PC-9 (cell line): ENCODE data around the gene CPO.

ENCODE experiments used
- EZH2 ChIP-seq: fragments of 200-600 bp; sonication (generic); IDR thresholded peaks from 2 replicates; pipeline ENCODE4 v1.8.0; 2017; ENCODE audit warnings: antibody characterized with exemption, low read depth
- TF ChIP-seq, protein P1 (sequence below): fragments of 200-600 bp; sonication (generic); conservative IDR thresholded peaks from 2 replicates; pipeline ENCODE4 v1.6.1; 2017; ENCODE audit warnings: mixed run types, antibody characterized with exemption, mild to moderate bottlenecking, moderate library complexity

DNA sequence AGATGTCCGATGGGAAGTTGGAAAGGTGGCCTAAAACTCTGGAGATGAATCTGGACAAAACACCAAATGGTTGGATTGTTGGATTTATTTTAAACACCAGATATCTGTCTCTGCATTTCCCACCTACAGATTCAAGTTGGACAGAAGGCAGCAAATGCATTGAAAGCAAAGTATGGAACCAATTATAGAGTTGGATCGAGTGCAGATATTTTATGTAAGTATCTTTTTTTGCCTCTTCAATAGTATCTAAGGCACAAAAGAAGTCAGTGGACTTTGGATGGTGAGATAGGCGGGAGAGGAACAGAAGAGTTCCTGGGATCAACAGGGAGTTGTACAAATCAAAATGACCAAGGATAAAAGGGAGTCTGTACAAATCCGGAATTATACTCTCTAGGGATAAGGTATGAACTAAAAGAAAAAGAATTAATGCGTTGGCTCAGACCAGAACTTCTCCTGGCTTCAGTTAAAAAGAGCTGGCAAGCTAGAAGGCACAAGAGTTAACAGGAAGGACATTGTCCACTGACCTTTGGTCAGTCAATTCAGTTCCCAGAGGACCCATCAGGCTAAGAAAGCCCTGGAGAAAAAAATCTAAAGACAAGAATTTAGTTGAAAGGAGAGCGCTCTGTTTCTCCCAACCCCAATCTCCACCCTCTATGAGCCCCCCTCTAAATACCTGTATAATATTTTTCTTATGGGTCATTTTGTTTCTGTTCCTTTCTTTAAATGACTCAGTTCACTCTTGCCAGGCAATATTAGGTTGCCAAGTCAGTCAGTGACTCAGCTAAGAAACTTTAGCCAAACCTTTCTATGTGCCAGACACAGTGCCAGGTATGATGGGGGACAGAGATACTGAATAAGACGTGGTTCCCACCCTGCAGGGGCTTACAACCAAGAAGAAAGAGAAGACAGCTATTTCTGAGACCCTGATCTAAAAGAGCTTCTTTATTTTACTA is 29.1 kb downstream of the CPO start:
- TF ChIP-seq, protein P1, sequence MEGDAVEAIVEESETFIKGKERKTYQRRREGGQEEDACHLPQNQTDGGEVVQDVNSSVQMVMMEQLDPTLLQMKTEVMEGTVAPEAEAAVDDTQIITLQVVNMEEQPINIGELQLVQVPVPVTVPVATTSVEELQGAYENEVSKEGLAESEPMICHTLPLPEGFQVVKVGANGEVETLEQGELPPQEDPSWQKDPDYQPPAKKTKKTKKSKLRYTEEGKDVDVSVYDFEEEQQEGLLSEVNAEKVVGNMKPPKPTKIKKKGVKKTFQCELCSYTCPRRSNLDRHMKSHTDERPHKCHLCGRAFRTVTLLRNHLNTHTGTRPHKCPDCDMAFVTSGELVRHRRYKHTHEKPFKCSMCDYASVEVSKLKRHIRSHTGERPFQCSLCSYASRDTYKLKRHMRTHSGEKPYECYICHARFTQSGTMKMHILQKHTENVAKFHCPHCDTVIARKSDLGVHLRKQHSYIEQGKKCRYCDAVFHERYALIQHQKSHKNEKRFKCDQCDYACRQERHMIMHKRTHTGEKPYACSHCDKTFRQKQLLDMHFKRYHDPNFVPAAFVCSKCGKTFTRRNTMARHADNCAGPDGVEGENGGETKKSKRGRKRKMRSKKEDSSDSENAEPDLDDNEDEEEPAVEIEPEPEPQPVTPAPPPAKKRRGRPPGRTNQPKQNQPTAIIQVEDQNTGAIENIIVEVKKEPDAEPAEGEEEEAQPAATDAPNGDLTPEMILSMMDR: no peak
- TF ChIP-seq EZH2: no peak
